ENCODE data around the gene SETD7.

The SETD7 gene

GRCh38 chr4:139596034-139596683, 40.1 kb upstream of the SETD7 start:
- TF ChIP-seq CSDC2 (CRISPR knock-in tag; IDR thresholded peaks at IDR 0.05) (no peak), ZC3H10 (CRISPR knock-in tag; IDR thresholded peaks at IDR 0.05) (no peak), CREB5 (CRISPR knock-in tag; IDR thresholded peaks at IDR 0.05; ENCODE audit: low read depth) (no peak), TCF4 (CRISPR knock-in tag; IDR thresholded peaks at IDR 0.05; ENCODE audit: borderline replicate concordance) (no peak), PATZ1 (CRISPR knock-in tag; IDR thresholded peaks at IDR 0.05; ENCODE audit: borderline replicate concordance) (no peak), ISL1 (CRISPR knock-in tag; IDR thresholded peaks at IDR 0.05) (0 out of 2 replicates have a peak, but pooled peaks have one; percentile 12), PPARA (CRISPR knock-in tag; IDR thresholded peaks at IDR 0.05; ENCODE audit: borderline replicate concordance) (no peak), ARNTL (CRISPR knock-in tag; IDR thresholded peaks at IDR 0.05; ENCODE audit: borderline replicate concordance, low read depth) (no peak)
- peak; percentile 46 for ATAC-seq

GRCh38 chr4:139594591-139595185, 38.7 kb upstream of the SETD7 start:
- TF ChIP-seq ZNF8 (CRISPR knock-in tag; IDR thresholded peaks at IDR 0.05) (no peak), POU6F1 (CRISPR knock-in tag; IDR thresholded peaks at IDR 0.05; ENCODE audit: borderline replicate concordance, low read depth) (no peak), ZNF565 (CRISPR knock-in tag; conservative IDR thresholded peaks at IDR 0.05; ENCODE audit: low read depth) (no peak), ZC3H10 (CRISPR knock-in tag; IDR thresholded peaks at IDR 0.05) (no peak), CSDC2 (CRISPR knock-in tag; IDR thresholded peaks at IDR 0.05) (no peak), ZNF70 (CRISPR knock-in tag; IDR thresholded peaks at IDR 0.05) (no peak), RARB (CRISPR knock-in tag; IDR thresholded peaks at IDR 0.05) (no peak), TOX (CRISPR knock-in tag; IDR thresholded peaks at IDR 0.05; ENCODE audit: borderline replicate concordance) (no peak), BACH2 (CRISPR knock-in tag; IDR thresholded peaks at IDR 0.05; ENCODE audit: borderline replicate concordance) (no peak), SNAI2 (CRISPR knock-in tag; IDR thresholded peaks at IDR 0.05) (no peak), PPARA (CRISPR knock-in tag; IDR thresholded peaks at IDR 0.05; ENCODE audit: borderline replicate concordance) (no peak), ESRRG (CRISPR knock-in tag; IDR thresholded peaks at IDR 0.05) (no peak), GLIS3 (CRISPR knock-in tag; IDR thresholded peaks at IDR 0.05) (no peak), ISL1 (CRISPR knock-in tag; IDR thresholded peaks at IDR 0.05) (no peak), ZFP3 (CRISPR knock-in tag; IDR thresholded peaks at IDR 0.05) (no peak), ZFP30 (CRISPR knock-in tag; IDR thresholded peaks at IDR 0.05) (no peak), PATZ1 (CRISPR knock-in tag; IDR thresholded peaks at IDR 0.05; ENCODE audit: borderline replicate concordance) (no peak), TCF4 (CRISPR knock-in tag; IDR thresholded peaks at IDR 0.05; ENCODE audit: borderline replicate concordance) (no peak), ARNTL (CRISPR knock-in tag; IDR thresholded peaks at IDR 0.05; ENCODE audit: borderline replicate concordance, low read depth) (no peak), TSHZ2 (CRISPR knock-in tag; IDR thresholded peaks at IDR 0.05) (no peak)
- ATAC-seq, result no peak
